ENCODE results near the gene DNAI7. TPM values are rescaled to one million over a fixed set of nuclear protein-coding genes. Genes with fewer than 3 reads are reported as not detected.

Gene DNAI7
- total and polyA plus RNA-seq, 2 of the 13 experiments (the other 11 are each of a cell fraction or from before 2014, with no cell fraction given): 0.04 to 0.25 TPM

- Histone ChIP-seq H3K4me2 (ENCODE audit: low read depth, low read length) (no peak overlapping the region), H3K27ac (ENCODE audit: extremely low read length, insufficient read depth, low read length) (no peak overlapping the region), H3K9me3 (ENCODE audit: low read length) (no peaks in the 10 kb centered on the region), H3K9ac (ENCODE audit: insufficient read depth, low read depth, low read length) (no peak overlapping the region), H3K4me1 (ENCODE audit: insufficient read depth, low read length) (no peaks in the 10 kb centered on the region), H2AFZ (ENCODE audit: low read length) (no peak overlapping the region), H4K20me1 (ENCODE audit: insufficient read depth, low read length) (no peaks in the 10 kb centered on the region), H3K36me3 (replicated peaks in 1 of 2; ENCODE audit: control insufficient read depth in 1 of 2, insufficient read depth in 2 of 2, low read length in 2 of 2) (peaks cover 1 to 13% of the 10 kb centered on the region in 2 experiments; a peak in 4 of 5 replicates), H3K4me3 (replicated peaks in 1 of 3; ENCODE audit: insufficient read depth in 1 of 3, low read depth in 2 of 3, low read length in 3 of 3) (no peak overlapping the region), H3K79me2 (ENCODE audit: insufficient read depth, low read length) (no peaks in the 10 kb centered on the region), H3K27me3 (ENCODE audit: control insufficient read depth in 1 of 2, insufficient read depth in 2 of 2, low read length in 2 of 2) (no peaks in the 10 kb centered on the region)
- intact Hi-C loops (cut with micrococcal nuclease; ENCODE audit: unreplicated experiment) (loop anchor here (1.0 kb wide), 1 partner anchor 146 kb away; no protein-coding TSS in a partner anchor), in situ Hi-C loops (cut with HindIII; ENCODE audit: extremely low pct_ligation_motif_present, low pct_unique_long_range_greater_than_20kb) (no loop called here)
- no TSS peak for BruUV-seq (replicated peaks)
- WGBS (ENCODE audit: low lambda C conversion rate): 47% methylated on average over 6 of the region's 6 CpGs
- TF ChIP-seq SMC3 (IDR thresholded peaks at IDR 0.05; ENCODE audit: low read length): peak; percentile 63
- peak; percentile 51 for TF ChIP-seq STAG1 (CRISPR knock-in tag; IDR thresholded peaks at IDR 0.05)
- TF ChIP-seq TCF12 (IDR thresholded peaks at IDR 0.05): no peak
- TF ChIP-seq TCF12 (CRISPR knock-in tag; IDR thresholded peaks at IDR 0.05): no peak
- TF ChIP-seq, protein P1, sequence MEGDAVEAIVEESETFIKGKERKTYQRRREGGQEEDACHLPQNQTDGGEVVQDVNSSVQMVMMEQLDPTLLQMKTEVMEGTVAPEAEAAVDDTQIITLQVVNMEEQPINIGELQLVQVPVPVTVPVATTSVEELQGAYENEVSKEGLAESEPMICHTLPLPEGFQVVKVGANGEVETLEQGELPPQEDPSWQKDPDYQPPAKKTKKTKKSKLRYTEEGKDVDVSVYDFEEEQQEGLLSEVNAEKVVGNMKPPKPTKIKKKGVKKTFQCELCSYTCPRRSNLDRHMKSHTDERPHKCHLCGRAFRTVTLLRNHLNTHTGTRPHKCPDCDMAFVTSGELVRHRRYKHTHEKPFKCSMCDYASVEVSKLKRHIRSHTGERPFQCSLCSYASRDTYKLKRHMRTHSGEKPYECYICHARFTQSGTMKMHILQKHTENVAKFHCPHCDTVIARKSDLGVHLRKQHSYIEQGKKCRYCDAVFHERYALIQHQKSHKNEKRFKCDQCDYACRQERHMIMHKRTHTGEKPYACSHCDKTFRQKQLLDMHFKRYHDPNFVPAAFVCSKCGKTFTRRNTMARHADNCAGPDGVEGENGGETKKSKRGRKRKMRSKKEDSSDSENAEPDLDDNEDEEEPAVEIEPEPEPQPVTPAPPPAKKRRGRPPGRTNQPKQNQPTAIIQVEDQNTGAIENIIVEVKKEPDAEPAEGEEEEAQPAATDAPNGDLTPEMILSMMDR (CRISPR knock-in tag; IDR thresholded peaks at IDR 0.05): peak; percentile 51
- ATAC-seq (no peak), FAIRE-seq (no peak), DNase-seq (ENCODE audit: low spot score) (peak; percentile 24)
- POLR2A ChIA-PET: interaction anchor here (0.9 kb wide), 1 partner anchor 10 kb away, joined by 3 read pairs; the partner anchor contains the start of gene KRAS
- CTCF ChIA-PET (ENCODE audit: low intra/inter-chr PET ratio, low total read pairs): no interaction called here
These were observed 46.4 kb upstream of the DNAI7 start for GRCh38 chr12:25241167-25242020.

DNA sequence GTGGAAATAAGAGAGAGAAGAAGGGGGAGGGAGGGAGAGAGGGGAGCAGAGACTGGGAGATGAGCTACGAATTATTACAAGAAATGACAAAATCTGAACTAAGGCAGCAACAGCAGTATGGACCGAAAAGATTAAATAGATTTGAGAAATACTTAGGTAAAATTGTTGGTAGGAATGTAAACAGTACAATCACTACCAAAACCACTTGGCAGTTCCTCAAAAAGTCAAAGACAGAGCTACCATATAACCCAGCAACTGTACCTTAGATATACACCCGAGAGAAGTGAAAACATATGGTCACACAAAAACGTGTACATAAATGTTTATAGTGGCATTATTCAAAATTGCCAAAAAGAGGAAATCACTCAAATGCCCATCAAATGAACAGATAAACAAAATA is 41.7 kb upstream of the DNAI7 start:
- no peaks in the 10 kb centered on the region for H3K4me1 ChIP-seq (ENCODE audit: insufficient read depth, low read length)
- in situ Hi-C loops (cut with HindIII; ENCODE audit: extremely low pct_ligation_motif_present, low pct_unique_long_range_greater_than_20kb) (no loop called here), intact Hi-C loops (cut with micrococcal nuclease; ENCODE audit: unreplicated experiment) (no loop called here)
- CTCF ChIA-PET (ENCODE audit: low intra/inter-chr PET ratio, low total read pairs): no interaction called here
- DNase-seq (ENCODE audit: low spot score) (no peak), FAIRE-seq (no peak), ATAC-seq (no peak)
- peaks cover 3 to 24% of the 10 kb centered on the region in 2 experiments; a peak in 4 of 5 replicates for H3K36me3 ChIP-seq (replicated peaks in 1 of 2; ENCODE audit: control insufficient read depth in 1 of 2, insufficient read depth in 2 of 2, low read length in 2 of 2)
- H4K20me1 ChIP-seq (ENCODE audit: insufficient read depth, low read length): no peaks in the 10 kb centered on the region
- H3K79me2 ChIP-seq (ENCODE audit: insufficient read depth, low read length): no peaks in the 10 kb centered on the region
- no peak overlapping the region for H3K4me3 ChIP-seq (replicated peaks in 1 of 3; ENCODE audit: insufficient read depth in 1 of 3, low read depth in 2 of 3, low read length in 3 of 3)
- no peak overlapping the region for H3K9ac ChIP-seq (ENCODE audit: insufficient read depth, low read depth, low read length)
- no peak overlapping the region for H3K27ac ChIP-seq (ENCODE audit: extremely low read length, insufficient read depth, low read length)
- H3K27me3 ChIP-seq (ENCODE audit: control insufficient read depth in 1 of 2, insufficient read depth in 2 of 2, low read length in 2 of 2): no peaks in the 10 kb centered on the region
- no peaks in the 10 kb centered on the region for H3K9me3 ChIP-seq (ENCODE audit: low read length)
- H3K4me2 ChIP-seq (ENCODE audit: low read depth, low read length): no peak overlapping the region
- no peak for TF ChIP-seq WIZ (CRISPR knock-in tag; IDR thresholded peaks at IDR 0.05)
- POLR2A ChIA-PET: no interaction called here
- H2AFZ ChIP-seq (ENCODE audit: low read length): no peak overlapping the region
- BruUV-seq (replicated peaks): no TSS peak
- WGBS (ENCODE audit: low lambda C conversion rate): 86% methylated on average over 4 of the region's 4 CpGs
